ENCODE measurements around the gene CC2D1B.
A peak's percentile ranks its signal among the peaks of the same experiment; 100 is the strongest.
"Not testable (repeated sequence)": the region's sequence is repeated elsewhere in the genome, so short reads cannot be mapped to it uniquely, and the experiment has no call there.

CC2D1B gene

GRCh38 chr1:52365746-52366516, at the start of gene CC2D1B:
TSS of gene CC2D1B (minus strand) at chr1:52366205. CDS start at chr1:52364620, 1,585 bp downstream.
- peak; percentile 98 to 99 (median 98) for DNase-seq (ENCODE audit: low read depth in 3 of 3)

GRCh38 chr1:52414942-52415341, 48.9 kb upstream of the CC2D1B start:
- no peak for DNase-seq (ENCODE audit: low read depth in 3 of 3)

- DNase-seq (ENCODE audit: low read depth in 3 of 3): no peak
Measured at GRCh38 chr1:52413410-52413989, 47.5 kb upstream of the CC2D1B start.

GRCh38 chr1:52404975-52405338, 39.0 kb upstream of the CC2D1B start:
- DNase-seq (ENCODE audit: low read depth in 3 of 3): no peak

GRCh38 chr1:52404116-52404974, 38.3 kb upstream of the CC2D1B start, which contains the start of the genes ORC1 and PRPF38A:
TSS of gene ORC1 (minus strand) at chr1:52404423. CDS start at chr1:52402223, 2,200 bp downstream.
TSS of gene PRPF38A (plus strand) at chr1:52404602. CDS start at chr1:52404750, 148 bp downstream.
- DNase-seq (ENCODE audit: low read depth in 3 of 3): peak; percentile 96 to 99 (median 99)

GRCh38 chr1:52403566-52404115, 37.6 kb upstream of the CC2D1B start:
- peak; percentile 20 to 44 (median 43) for DNase-seq (ENCODE audit: low read depth in 3 of 3)

- no peak for DNase-seq (ENCODE audit: low read depth in 3 of 3)
Measured at GRCh38 chr1:52402860-52403240, 36.8 kb upstream of the CC2D1B start.

GRCh38 chr1:52400131-52400530, 34.1 kb upstream of the CC2D1B start:
- no peak for DNase-seq (ENCODE audit: low read depth in 3 of 3)

- no peak for DNase-seq (ENCODE audit: low read depth in 3 of 3)
Measured at GRCh38 chr1:52399629-52400028, 33.6 kb upstream of the CC2D1B start.

GRCh38 chr1:52393174-52393573, 27.2 kb upstream of the CC2D1B start:
- DNase-seq (ENCODE audit: low read depth in 3 of 3): no peak

GRCh38 chr1:52386458-52386857, 20.5 kb upstream of the CC2D1B start:
- no peak for DNase-seq (ENCODE audit: low read depth in 3 of 3)

- no peak for DNase-seq (ENCODE audit: low read depth in 3 of 3)
Measured at GRCh38 chr1:52385376-52385775, 19.4 kb upstream of the CC2D1B start.

GRCh38 chr1:52369851-52370250, 3.8 kb upstream of the CC2D1B start:
- not testable (repeated sequence) for DNase-seq (ENCODE audit: low read depth in 3 of 3)

GRCh38 chr1:52368383-52369172, 2.6 kb upstream of the CC2D1B start:
- peak in 2 of 3 donors; percentile 34 to 47 for DNase-seq (ENCODE audit: low read depth in 3 of 3)

- no peak for DNase-seq (ENCODE audit: low read depth in 3 of 3)
Measured at GRCh38 chr1:52367272-52367671, 1.3 kb upstream of the CC2D1B start.

GRCh38 chr1:52366517-52366827, 467 bp upstream of the CC2D1B start:
- no peak for DNase-seq (ENCODE audit: low read depth in 3 of 3)

GRCh38 chr1:52365071-52365745, 797 bp downstream of the CC2D1B start:
- DNase-seq (ENCODE audit: low read depth in 3 of 3): peak in 1 of 3 donors; percentile 9

- DNase-seq (ENCODE audit: low read depth in 3 of 3): peak in 1 of 3 donors; percentile 16
Measured at GRCh38 chr1:52364235-52364839, 1.7 kb downstream of the CC2D1B start.

- DNase-seq (ENCODE audit: low read depth in 3 of 3): no peak
Measured at GRCh38 chr1:52360595-52360968, 5.4 kb downstream of the CC2D1B start.

All from stimulated activated CD4-positive, alpha-beta T cell treated with anti-CD3 and anti-CD28 coated beads, TNF-alpha, amount 100 ng/mL, for 48 hours (primary cell).